HG03045 (cell line): ENCODE results near the gene FBXL16.

ENCODE experiments used
- ATAC-seq: cut with Tn5 transposase; IDR thresholded peaks from one replicate; pipeline ENCODE4 v1.9.1; 2021; ENCODE audit warnings: mild to moderate bottlenecking, moderate library complexity; ENCODE audit not compliant: unreplicated experiment

The FBXL16 gene

GRCh38 chr16:734981-735881 is 29.6 kb upstream of the FBXL16 start:
- no peak for ATAC-seq

- ATAC-seq: no peak
Measured at GRCh38 chr16:734208-734980, 28.8 kb upstream of the FBXL16 start.

- ATAC-seq: no peak
Measured at GRCh38 chr16:733382-734207, 28.0 kb upstream of the FBXL16 start.

GRCh38 chr16:732936-733335 is 27.3 kb upstream of the FBXL16 start:
- ATAC-seq: no peak

- ATAC-seq: no peak
Measured at GRCh38 chr16:732332-732731, 26.7 kb upstream of the FBXL16 start.

- ATAC-seq: no peak
Measured at GRCh38 chr16:730666-731509, 25.3 kb upstream of the FBXL16 start.

GRCh38 chr16:729768-730665 is 24.4 kb upstream of the FBXL16 start:
- ATAC-seq: no peak

- ATAC-seq: no peak
Measured at GRCh38 chr16:728890-729744, 23.5 kb upstream of the FBXL16 start.

GRCh38 chr16:728131-728889 is 22.7 kb upstream of the FBXL16 start:
- peak; percentile 21 for ATAC-seq

GRCh38 chr16:727291-727977 is 21.8 kb upstream of the FBXL16 start:
- peak; percentile 4 for ATAC-seq

GRCh38 chr16:726438-727290 is 21.1 kb upstream of the FBXL16 start, which contains the start of the genes CCDC78 and HAGHL:
Gene CCDC78, minus strand, starts transcription at chr16:726443. Its CDS starts 76 bp downstream, at chr16:726367.
Gene HAGHL, plus strand, starts transcription at chr16:727106. Its CDS starts 404 bp downstream, at chr16:727510.
- peak; percentile 29 for ATAC-seq

GRCh38 chr16:726188-726437 is 20.5 kb upstream of the FBXL16 start:
- no peak for ATAC-seq

GRCh38 chr16:725463-726187 is 20.0 kb upstream of the FBXL16 start:
- ATAC-seq: no peak

GRCh38 chr16:725041-725376 is 19.4 kb upstream of the FBXL16 start:
- ATAC-seq: no peak

GRCh38 chr16:724188-725040 is 18.8 kb upstream of the FBXL16 start:
- no peak for ATAC-seq
